B cell (primary cell): Measurements from ENCODE around the gene PKIG.

Experiments
- CTCF ChIP-seq: fragments of 200-600 bp; IDR thresholded peaks from one replicate; pipeline ENCODE4 v1.8.0; 2022; ENCODE audit warnings: antibody characterized with exemption, mild to moderate bottlenecking
- EZH2 ChIP-seq: IDR thresholded peaks from 2 replicates; pipeline ENCODE4 v1.6.1; 2012; ENCODE audit warnings: borderline replicate concordance, low read depth, mild to moderate bottlenecking, moderate library complexity, low read length; ENCODE audit not compliant: insufficient read depth, poor library complexity, severe bottlenecking

- no peak for TF ChIP-seq CTCF
- no peak for TF ChIP-seq EZH2
These were observed 61.8 kb downstream of the PKIG start for GRCh38 chr20:44644230-44644617.
